SIG-M5 treated with dmso at 0.1 percent for 504 hours (cell line): ENCODE measurements around the gene HBG1.
"Not testable (repeated sequence)": the region's sequence is repeated elsewhere in the genome, so short reads cannot be mapped to it uniquely, and the experiment has no call there.

Source experiments
- DNase-seq: peaks from one replicate; lab custom pipeline; 2025; ENCODE audit not compliant: unreplicated experiment; lab: John Stamatoyannopoulos, UW

The HBG1 gene

DNA sequence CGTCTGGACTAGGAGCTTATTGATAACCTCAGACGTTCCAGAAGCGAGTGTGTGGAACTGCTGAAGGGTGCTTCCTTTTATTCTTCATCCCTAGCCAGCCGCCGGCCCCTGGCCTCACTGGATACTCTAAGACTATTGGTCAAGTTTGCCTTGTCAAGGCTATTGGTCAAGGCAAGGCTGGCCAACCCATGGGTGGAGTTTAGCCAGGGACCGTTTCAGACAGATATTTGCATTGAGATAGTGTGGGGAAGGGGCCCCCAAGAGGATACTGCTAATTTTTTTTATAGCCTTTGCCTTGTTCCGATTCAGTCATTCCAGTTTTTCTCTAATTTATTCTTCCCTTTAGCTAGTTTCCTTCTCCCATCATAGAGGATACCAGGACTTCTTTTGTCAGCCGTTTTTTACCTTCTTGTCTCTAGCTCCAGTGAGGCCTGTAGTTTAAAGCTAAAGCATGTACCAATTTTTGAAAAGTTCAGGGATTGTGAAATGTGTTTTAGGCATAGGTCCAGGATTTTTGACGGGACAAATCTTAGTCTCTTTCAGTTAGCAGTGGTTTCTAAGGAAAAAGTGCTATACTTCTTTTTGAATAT lies at the start of gene HBG1:
Gene HBG1 (minus strand): TSS at position 51 of the 590 bp plus-strand sequence. CDS start 53 bp downstream, outside the sequence.
- DNase-seq: not testable (repeated sequence)

GRCh38 chr11:5298451-5298850 lies 48.8 kb upstream of the HBG1 start:
- DNase-seq: no peak

DNA sequence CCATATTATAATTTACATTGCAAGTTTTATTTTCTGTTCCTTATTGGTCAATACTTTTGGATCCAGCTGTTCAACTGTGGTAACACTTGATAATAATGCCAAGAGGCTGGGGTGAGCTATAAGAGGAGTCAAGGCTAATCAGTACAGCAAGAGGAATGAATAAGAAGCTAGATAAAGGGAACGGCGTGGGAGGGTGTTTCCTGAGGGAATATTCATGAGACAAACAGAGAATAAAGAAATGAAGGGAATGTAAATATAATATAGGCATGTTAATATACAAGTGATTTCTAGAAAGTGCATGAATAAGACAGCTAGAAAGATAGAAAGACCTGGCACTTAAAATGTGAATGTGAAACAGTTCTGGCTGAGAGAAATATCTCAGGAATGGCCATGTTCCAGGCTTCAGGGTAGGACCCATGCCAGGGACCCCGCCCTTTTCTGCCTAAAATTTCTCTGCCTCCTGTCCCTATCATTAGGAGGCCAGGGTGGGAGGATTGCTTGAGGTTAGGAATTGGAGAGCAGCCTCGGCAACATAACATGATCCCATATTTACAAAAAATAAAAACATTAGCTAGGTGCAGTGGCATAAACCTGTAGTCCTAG lies 48.2 kb upstream of the HBG1 start:
- no peak for DNase-seq

DNA sequence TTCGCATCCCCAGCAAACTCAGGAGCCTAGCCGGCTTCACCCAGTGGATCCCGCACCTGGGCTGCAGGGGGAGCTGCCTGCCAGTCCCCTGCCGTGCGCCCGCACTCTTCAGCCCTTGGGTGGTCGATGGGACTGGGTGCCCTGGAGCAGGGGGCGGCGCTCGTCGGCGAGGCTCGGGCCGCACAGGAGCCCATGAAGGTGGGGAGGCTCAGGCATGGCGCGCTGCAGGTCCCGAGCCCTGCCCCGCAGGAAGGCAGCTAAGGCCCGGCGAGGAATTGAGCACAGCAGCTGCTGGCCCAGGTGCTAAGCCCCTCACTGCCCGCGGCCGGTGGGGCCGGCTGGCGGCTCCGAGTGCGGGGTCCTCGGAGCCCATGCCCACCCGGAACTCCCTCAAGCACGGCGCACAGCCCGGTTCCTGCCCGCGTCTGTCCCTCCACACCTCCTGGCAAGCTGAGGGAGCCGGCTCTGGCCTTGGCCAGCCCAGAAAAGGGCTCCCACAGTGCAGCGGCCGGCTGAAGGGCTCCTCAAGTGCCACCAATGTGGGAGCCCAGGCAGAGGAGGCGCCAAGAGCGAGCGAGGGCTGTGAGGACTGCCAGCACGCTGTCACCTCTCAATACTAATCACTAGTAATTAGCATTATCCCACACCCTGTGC lies 44.8 kb upstream of the HBG1 start:
- not testable (repeated sequence) for DNase-seq

DNA sequence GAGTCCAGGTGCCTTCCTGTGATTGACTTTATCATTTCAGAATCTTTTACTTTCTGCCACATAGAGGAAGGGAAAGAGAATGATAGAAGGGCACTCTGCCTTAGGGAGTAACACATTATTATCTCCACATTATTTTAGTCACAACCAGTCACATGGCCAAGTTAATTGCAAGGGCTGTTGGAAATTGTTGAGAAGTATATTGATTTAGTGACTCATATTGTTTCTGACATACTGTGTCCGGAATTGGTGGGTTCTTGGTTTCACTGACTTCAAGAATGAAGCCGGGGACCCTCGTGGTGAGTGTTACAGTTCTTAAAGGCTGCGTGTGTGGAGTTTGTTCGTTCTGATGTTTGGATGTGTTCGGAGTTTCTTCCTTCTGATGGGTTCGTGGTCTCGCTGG lies 43.4 kb upstream of the HBG1 start:
- DNase-seq: no peak

GRCh38 chr11:5291207-5291838 lies 41.7 kb upstream of the HBG1 start:
- DNase-seq: peak; percentile 12

DNA sequence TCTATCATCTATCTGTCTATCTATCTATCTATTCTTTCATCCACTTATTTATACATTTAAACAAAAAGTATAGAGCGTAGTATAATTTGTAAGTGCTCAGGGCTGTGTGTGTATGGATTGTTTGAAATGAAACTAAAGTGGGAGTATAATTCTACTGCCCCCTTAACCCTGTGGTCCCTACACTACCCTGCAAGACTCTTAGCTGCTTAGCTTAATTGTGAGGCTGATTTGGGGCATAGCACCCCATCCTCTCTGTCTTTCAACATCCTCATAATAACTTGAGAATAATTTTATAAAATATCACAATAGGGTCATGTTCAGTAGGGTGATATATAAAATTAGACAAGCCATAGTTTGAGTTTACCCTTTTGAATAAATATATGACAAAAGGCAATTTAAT lies 40.4 kb upstream of the HBG1 start:
- no peak for DNase-seq

- DNase-seq: no peak
Observed at GRCh38 chr11:5289696-5290095, 40.0 kb upstream of the HBG1 start.

DNA sequence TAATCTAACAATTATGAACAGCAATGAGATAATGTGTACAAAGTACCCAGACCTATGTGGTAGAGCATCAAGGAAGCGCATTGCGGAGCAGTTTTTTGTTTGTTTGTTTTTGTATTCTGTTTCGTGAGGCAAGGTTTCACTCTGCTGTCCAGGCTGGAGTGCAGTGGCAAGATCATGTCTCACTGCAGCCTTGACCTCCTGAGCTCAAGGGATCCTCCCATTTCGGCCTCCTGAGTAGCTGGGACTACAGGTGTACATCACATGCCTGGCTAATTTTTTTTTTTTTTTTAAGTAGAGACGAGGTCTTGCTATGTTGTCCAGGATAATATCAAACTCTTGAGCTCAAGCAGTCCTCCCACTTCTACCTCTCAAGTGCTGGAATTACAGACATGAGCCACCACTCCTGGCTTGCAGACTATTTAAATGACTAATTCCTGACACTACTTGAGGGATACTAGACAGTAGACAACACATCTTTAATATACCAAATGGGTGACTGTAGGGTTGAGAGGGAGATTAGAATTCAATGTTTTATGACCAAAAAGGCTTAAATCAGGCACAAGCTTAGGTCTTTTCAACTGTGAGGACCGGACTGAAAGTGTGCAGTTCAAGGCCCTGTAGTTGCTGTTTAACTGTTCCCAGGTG lies 39.4 kb upstream of the HBG1 start:
- DNase-seq: no peak

DNA sequence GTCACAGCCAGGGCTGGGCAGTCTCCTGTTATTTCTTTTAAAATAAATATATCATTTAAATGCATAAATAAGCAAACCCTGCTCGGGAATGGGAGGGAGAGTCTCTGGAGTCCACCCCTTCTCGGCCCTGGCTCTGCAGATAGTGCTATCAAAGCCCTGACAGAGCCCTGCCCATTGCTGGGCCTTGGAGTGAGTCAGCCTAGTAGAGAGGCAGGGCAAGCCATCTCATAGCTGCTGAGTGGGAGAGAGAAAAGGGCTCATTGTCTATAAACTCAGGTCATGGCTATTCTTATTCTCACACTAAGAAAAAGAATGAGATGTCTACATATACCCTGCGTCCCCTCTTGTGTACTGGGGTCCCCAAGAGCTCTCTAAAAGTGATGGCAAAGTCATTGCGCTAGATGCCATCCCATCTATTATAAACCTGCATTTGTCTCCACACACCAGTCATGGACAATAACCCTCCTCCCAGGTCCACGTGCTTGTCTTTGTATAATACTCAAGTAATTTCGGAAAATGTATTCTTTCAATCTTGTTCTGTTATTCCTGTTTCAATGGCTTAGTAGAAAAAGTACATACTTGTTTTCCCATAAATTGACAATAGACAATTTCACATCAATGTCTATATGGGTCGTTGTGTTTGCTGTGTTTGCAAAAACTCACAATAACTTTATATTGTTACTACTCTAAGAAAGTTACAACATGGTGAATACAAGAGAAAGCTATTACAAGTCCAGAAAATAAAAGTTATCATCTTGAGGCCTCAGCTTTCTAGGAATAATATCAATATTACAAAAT lies 38.6 kb upstream of the HBG1 start:
- DNase-seq: no peak

- DNase-seq: no peak
Observed at GRCh38 chr11:5286901-5287300, 37.2 kb upstream of the HBG1 start.

GRCh38 chr11:5286351-5286750 lies 36.7 kb upstream of the HBG1 start:
- no peak for DNase-seq

DNA sequence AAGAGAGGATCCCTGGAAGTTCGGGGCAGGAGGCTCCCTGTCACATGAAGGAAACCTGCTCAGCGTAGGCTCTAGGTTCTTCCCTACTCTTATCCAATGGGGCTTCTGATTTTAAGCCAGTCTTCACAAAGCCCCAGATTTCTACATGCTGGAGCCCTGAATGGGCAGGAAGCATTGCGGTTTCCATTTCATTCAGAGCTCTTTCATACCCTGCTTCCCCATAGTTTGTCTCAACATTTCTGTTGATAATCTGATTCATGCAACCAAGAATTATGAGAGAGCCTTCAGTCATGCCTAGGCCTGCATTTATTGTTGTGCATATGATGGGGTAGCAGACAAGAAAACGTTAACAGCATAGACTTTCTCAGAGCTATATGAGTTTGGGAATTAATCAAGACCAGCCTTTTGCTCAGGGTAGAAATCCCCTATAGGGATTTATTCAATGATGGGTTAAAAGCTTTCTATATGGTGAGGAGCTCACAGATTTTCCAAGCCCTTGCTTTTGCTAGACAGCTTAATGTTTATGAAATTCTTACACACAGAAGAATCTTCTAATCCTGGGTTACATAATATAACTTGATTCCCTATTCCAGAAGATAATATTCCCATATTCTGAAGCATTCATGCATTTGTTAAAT lies 36.2 kb upstream of the HBG1 start:
- no peak for DNase-seq

GRCh38 chr11:5284637-5285036 lies 35.0 kb upstream of the HBG1 start:
- no peak for DNase-seq

- DNase-seq: no peak
Observed at GRCh38 chr11:5283882-5284281, 34.2 kb upstream of the HBG1 start.

- no peak for DNase-seq
Observed at GRCh38 chr11:5283086-5283485, 33.4 kb upstream of the HBG1 start.

- DNase-seq: no peak
Observed at GRCh38 chr11:5282628-5283027, 33.0 kb upstream of the HBG1 start.

DNA sequence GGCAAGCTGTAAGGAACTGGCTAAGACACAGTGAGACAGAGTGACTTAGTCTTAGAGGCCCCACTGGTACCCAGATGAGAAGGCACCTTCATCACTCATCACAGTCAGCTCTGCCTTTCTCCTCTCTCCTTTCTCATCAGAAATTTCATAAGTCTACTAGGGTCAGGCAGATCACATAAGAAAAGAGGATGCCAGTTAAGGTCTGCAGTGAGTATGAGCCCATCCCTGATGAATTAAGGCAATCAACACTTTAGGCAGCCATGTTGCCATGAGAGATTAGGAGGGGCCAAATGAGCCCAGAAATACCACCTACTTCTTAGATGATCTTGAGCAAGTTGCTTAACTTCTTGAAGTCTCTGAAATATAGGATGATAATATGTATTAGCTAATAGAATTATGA lies 31.9 kb upstream of the HBG1 start:
- no peak for DNase-seq

DNA sequence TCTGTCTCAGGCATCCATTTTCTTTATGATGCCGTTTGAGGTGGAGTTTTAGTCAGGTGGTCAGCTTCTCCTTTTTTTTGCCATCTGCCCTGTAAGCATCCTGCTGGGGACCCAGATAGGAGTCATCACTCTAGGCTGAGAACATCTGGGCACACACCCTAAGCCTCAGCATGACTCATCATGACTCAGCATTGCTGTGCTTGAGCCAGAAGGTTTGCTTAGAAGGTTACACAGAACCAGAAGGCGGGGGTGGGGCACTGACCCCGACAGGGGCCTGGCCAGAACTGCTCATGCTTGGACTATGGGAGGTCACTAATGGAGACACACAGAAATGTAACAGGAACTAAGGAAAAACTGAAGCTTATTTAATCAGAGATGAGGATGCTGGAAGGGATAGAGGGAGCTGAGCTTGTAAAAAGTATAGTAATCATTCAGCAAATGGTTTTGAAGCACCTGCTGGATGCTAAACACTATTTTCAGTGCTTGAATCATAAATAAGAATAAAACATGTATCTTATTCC lies 31.0 kb upstream of the HBG1 start:
- DNase-seq: peak; percentile 15

- no peak for DNase-seq
Observed at GRCh38 chr11:5279471-5280090, 29.9 kb upstream of the HBG1 start.
